ENCODE data around the gene ATAT1. TPM values are rescaled to one million over a fixed set of nuclear protein-coding genes. Genes with fewer than 3 reads are reported as not detected.

ATAT1 gene
- 3.3 and 5.6 TPM in 2 replicates for total RNA-seq (2012; rRNA removed)
- 13.2 and 15.5 TPM in 2 replicates for polyA plus RNA-seq (2012; rRNA removed)
- polyA plus RNA-seq (2012; cell fraction: cytosol; rRNA removed) = 7.6 and 8.7 TPM in 2 replicates
- polyA plus RNA-seq (2012; cell fraction: nucleus; rRNA removed; ENCODE audit: low replicate concordance) = 48.1 and 107 TPM in 2 replicates
- percentile 69 among the genes with signal in this experiment for Bru-seq, nascent RNA
- BruChase-seq, experiment 1, labeled RNA remaining after a 6-hour chase = percentile 78 among the genes with signal in this experiment
- percentile 69 among the genes with signal in this experiment for BruChase-seq, experiment 2, labeled RNA remaining after a 2-hour chase
- long read RNA-seq, partial matches to known transcripts = 4 of 15 reads
- long read RNA-seq, other reads (novel, unspliced or antisense) = 2 of 15 reads

DNA sequence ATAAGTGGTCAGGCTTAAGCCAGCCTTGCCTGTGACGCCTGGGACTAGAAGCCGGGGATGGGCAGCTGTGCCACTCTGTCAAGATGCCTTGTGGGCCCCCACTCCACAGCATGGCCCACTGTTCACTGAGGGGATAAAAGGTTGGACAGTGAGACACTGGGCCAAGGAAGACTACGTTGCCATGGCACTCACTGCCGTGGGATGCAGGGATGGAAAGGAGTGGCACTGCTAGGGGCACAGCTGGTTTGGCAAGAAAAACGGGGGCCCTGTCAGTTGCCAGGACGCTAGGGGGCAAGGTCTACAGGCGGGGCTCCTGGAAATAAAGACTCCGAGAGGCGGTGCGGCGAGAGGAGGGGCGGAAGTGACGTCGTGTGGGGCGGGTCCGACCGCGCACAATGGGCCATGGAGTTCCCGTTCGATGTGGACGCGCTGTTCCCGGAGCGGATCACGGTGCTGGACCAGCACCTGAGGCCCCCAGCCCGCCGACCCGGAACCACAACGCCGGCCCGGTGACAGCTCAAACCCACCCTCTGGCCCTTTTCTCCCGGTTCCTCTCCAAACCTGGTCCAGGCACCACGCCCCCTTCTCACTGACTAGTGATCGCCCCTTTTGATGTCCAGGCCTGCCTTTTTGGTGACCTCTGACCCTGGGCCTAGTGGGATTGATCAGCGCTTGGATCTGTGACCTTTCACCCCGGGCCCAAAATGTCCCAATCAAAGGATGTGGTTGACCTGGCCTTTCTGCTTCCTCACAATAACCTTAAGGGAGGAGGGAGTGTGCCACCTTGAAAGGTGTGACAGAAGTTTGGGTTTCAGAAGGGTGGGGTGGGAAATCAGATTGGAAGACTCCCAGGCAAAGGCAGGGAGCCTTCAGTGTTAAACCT lies at the start of gene ATAT1:
TSS of gene ATAT1 (plus strand) at position 391 of the 883 bp plus-strand sequence.
- CTCF ChIA-PET = interaction anchor here (0.6 kb wide), 1 partner anchor 1268 kb away, joined by 5 read pairs; no protein-coding TSS in a partner anchor
- TF ChIP-seq USF2 (IDR thresholded peaks at IDR 0.05; ENCODE audit: low read depth, low read length) (no peak), NFE2L2 (IDR thresholded peaks at IDR 0.05; ENCODE audit: low read depth, low read length) (no peak), CHD1 (IDR thresholded peaks at IDR 0.05; ENCODE audit: low read depth, low read length) (no peak), MAFK (IDR thresholded peaks at IDR 0.05; ENCODE audit: low read depth, low read length) (no peak), RAD21 (IDR thresholded peaks at IDR 0.05; ENCODE audit: low read length) (0 out of 2 replicates have a peak, but pooled peaks have one; percentile 25), CEBPB (IDR thresholded peaks at IDR 0.05; ENCODE audit: low read depth, low read length) (no peak), MXI1 (IDR thresholded peaks at IDR 0.05; ENCODE audit: borderline replicate concordance, low read depth, low read length) (no peak), FOS (IDR thresholded peaks at IDR 0.05; ENCODE audit: low read depth, low read length) (no peak), SMC3 (IDR thresholded peaks at IDR 0.05; ENCODE audit: low read depth, low read length) (peak; percentile 11; the same call in 1 of the 2 replicates), RCOR1 (IDR thresholded peaks at IDR 0.05; ENCODE audit: insufficient replicate concordance, low read length) (no peak), BHLHE40 (IDR thresholded peaks at IDR 0.05; ENCODE audit: low read depth, low read length) (no peak)
- TF ChIP-seq, protein P1, sequence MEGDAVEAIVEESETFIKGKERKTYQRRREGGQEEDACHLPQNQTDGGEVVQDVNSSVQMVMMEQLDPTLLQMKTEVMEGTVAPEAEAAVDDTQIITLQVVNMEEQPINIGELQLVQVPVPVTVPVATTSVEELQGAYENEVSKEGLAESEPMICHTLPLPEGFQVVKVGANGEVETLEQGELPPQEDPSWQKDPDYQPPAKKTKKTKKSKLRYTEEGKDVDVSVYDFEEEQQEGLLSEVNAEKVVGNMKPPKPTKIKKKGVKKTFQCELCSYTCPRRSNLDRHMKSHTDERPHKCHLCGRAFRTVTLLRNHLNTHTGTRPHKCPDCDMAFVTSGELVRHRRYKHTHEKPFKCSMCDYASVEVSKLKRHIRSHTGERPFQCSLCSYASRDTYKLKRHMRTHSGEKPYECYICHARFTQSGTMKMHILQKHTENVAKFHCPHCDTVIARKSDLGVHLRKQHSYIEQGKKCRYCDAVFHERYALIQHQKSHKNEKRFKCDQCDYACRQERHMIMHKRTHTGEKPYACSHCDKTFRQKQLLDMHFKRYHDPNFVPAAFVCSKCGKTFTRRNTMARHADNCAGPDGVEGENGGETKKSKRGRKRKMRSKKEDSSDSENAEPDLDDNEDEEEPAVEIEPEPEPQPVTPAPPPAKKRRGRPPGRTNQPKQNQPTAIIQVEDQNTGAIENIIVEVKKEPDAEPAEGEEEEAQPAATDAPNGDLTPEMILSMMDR (conservative IDR thresholded peaks at IDR 0.05; ENCODE audit: low read depth, low read length) = peak; percentile 44

More for the DNA sequence above, at the start of gene ATAT1:
- H4K8ac ChIP-seq (ENCODE audit: low read depth in 2 of 2, low read length in 2 of 2) = peak within 1 kb of the TSS; percentile 67 to 97
- H2AK9ac ChIP-seq (replicated peaks; ENCODE audit: low read depth, low read length, poor library complexity) = peak within 1 kb of the TSS; percentile 96
- peak within 1 kb of the TSS; percentile 8; the same call in 1 of the 2 replicates for H3K18ac ChIP-seq (ENCODE audit: low read depth, low read length)
- H2AK5ac ChIP-seq (ENCODE audit: low read depth, low read length) = peak within 1 kb of the TSS; percentile 95
- peaks cover 20 to 31% of the 10 kb centered on the region in 2 experiments for H3K79me1 ChIP-seq (ENCODE audit: low read depth in 1 of 2, low read length in 2 of 2)
- H3K4me1 ChIP-seq (ENCODE audit: control insufficient read depth, insufficient read depth, low read length) = peaks cover 5% of the 10 kb centered on the region
- H3K27ac ChIP-seq (ENCODE audit: insufficient read depth, low read length) = peak within 1 kb of the TSS; percentile 90
- no peak within 1 kb of the TSS for H2BK20ac ChIP-seq (ENCODE audit: low read depth, low read length)
- H4K5ac ChIP-seq (ENCODE audit: low read depth, low read length) = peak within 1 kb of the TSS; percentile 77
- peak within 1 kb of the TSS; percentile 94 for H3K14ac ChIP-seq (replicated peaks; ENCODE audit: low read depth, low read length)
- no peaks in the 10 kb centered on the region for H3K9me3 ChIP-seq (ENCODE audit: control insufficient read depth, insufficient read depth, low read length)
- H3K4ac ChIP-seq (ENCODE audit: low read depth, low read length) = peak within 1 kb of the TSS; percentile 90
- peak within 1 kb of the TSS; percentile 68 for H2BK5ac ChIP-seq (ENCODE audit: low read depth, low read length, poor library complexity, severe bottlenecking)
- H4K20me1 ChIP-seq (ENCODE audit: insufficient read depth, low read length) = no peaks in the 10 kb centered on the region; the same call in 1 of the 2 replicates
- H2BK120ac ChIP-seq (ENCODE audit: low read depth, low read length) = no peak within 1 kb of the TSS
- POLR2A ChIA-PET (ENCODE audit: unreplicated experiment) = interaction anchor here (1.2 to 1.4 kb wide), 2 partner anchors 9 to 11 kb away, joined by 3 to 4 read pairs; partner anchors contain the start of genes MRPS18B and PPP1R10
- H3K4me3 ChIP-seq (ENCODE audit: insufficient read depth, low read depth, low read length) = peak within 1 kb of the TSS; percentile 58
- peak within 1 kb of the TSS; percentile 87 for H3K23ac ChIP-seq (ENCODE audit: low read depth, low read length)
- peak within 1 kb of the TSS; percentile 92 for H3K4me2 ChIP-seq (ENCODE audit: low read depth, low read length)
- H3K56ac ChIP-seq (ENCODE audit: extremely low read depth, insufficient read depth, low read length) = peak within 1 kb of the TSS; percentile 82
- intact Hi-C loops (cut with micrococcal nuclease) = loop anchor here (1.0 kb wide), 1 partner anchor 8 kb away; no protein-coding TSS in a partner anchor
- peak within 1 kb of the TSS; percentile 57 for H4K91ac ChIP-seq (ENCODE audit: insufficient read depth, low read depth, low read length)
- H3K9ac ChIP-seq (ENCODE audit: low read depth, low read length) = peak within 1 kb of the TSS; percentile 93
- in situ Hi-C loops (cut with MboI; ENCODE audit: low sequenced_read_pairs) = no loop called here
- dilution Hi-C loops (cut with HindIII; ENCODE audit: low sequenced_read_pairs, unreplicated experiment) = no loop called here
- WGBS, 2 experiments (ENCODE audit: extremely low coverage in 2 of 2, insufficient read length in 1 of 2) = 0% methylated on average over 9 of the region's 36 CpGs; no CpG with 5 or more reads in 1 of the 2 experiments
- ATAC-seq (ENCODE audit: low read depth) = peak; percentile 98
- peak within 1 kb of the TSS; percentile 97 for H2AFZ ChIP-seq (replicated peaks; ENCODE audit: low read length, poor library complexity)
- H3K27me3 ChIP-seq (ENCODE audit: control insufficient read depth, insufficient read depth, low read length) = no peaks in the 10 kb centered on the region
- DNase-seq = peak; percentile 68
- H3K9me1 ChIP-seq (ENCODE audit: insufficient read depth, low read length) = peaks cover 8% of the 10 kb centered on the region; the same call in 1 of the 2 replicates
- no peak within 1 kb of the TSS for H2BK15ac ChIP-seq (ENCODE audit: low read depth, low read length)
- BruUV-seq (replicated peaks) = TSS peak; percentile 43
- H3K36me3 ChIP-seq (ENCODE audit: control insufficient read depth, insufficient read depth, low read length) = peaks cover 53% of the 10 kb centered on the region
